Activated T-cell treated with anti-CD3 and anti-CD28 coated beads, Interleukin-2, amount 50 U/mL, for 1 hour (primary cell): ENCODE results near the gene MAML3.

Experiments
- DNase-seq: peaks from one replicate; pipeline ENCODE4 v3.0.0-alpha.2; 2020

MAML3 gene

DNA sequence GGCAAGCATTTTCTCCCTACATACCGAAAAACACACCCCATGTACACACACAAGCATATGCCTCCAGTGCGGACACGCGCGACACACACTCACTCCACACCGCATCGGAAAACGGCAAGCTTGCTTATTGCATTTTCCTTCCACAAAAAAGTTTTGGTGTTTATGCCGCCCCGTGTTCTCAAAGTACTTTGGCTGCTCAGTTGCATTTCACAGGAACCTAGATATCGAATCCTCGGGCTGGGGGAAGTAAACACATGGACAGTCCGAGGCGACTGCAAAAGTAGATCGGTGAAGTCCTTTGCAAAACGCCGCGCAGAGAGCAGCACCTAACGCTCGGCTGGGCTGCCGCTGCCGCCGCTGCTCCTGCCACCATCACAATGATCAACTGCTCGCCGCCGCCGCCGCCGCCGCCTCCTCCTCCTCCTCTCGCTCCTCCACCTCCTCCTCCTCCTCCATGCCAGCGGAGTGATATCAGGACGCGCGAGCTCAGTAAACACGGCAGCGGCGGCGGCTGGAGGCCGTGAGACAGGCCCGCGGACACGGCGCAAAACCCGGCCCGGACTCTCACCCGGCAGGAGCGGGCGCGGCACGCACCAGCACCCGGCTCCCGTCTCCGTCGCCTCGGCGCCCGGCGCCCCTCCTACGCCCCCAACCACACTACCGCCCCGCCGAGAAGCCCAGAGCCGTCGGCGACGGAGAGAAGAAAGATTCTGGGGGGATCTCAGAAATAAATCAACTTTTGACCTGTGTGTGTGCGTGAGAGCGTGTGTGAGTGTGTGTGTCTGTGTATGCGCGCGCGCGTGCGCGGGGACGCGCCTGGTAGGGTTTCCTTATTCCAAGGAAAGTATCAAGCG is at the start of gene MAML3:
Gene MAML3, minus strand, starts transcription at position 467 of the 854 bp plus-strand sequence. CDS start 857 bp downstream, outside the sequence.
- peak; percentile 84 for DNase-seq

DNA sequence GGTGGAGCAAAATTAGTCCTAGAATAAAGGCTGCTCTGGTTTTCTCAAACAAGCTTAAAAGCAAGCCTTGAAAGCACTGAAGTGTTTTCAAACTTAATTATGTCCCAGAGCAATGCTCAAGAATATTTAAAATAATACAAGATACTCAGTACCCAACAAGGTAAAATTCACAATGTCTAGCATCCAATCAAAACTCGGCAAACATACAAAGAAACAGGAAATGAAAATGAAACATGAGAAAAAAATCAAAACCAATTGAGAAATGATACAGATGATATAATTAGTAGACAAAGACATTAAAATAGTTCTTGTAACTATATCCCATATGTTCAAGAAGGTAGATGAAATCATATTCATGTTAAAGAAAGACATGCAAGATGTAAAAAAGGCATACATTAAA is 45.0 kb upstream of the MAML3 start:
- DNase-seq: no peak

DNA sequence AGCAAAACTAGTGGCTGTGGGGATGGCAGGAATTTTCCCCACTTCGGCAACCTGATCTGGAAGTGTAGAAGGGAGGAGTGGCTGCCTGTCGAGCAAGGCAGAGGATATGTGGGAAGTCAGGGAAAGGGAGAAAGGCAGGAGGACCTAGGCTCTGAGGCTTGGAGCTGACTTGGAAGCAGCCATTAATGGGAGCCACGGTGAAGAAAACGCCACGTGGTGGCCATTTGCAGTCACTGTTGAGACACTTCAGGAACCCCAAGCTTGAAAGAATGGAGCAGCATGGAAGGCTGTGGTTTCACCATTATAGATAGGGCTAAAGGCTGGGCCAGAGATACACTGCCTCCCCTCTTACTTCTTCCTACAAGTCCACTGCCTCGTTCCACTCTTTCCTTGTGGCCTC is 41.8 kb upstream of the MAML3 start:
- DNase-seq: no peak

DNA sequence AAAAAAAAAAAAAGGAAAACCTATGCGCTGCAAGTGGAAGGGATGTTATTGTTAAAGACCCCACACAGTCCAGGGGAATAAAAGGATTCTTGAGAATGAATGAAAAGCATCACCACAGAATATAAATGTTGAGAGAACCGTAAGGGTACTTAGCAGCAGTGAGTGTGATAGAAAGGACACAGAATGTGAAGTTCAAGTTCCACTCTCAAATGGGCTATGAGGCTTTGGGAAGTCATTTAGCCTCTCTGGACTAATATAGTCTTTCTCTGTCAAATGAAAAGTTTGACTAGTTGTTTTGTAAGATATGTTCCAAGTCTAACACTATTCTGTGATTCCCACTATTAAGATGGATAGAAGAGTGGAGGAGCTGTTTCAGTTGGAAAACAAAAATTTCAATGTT is 35.8 kb upstream of the MAML3 start:
- no peak for DNase-seq

DNA sequence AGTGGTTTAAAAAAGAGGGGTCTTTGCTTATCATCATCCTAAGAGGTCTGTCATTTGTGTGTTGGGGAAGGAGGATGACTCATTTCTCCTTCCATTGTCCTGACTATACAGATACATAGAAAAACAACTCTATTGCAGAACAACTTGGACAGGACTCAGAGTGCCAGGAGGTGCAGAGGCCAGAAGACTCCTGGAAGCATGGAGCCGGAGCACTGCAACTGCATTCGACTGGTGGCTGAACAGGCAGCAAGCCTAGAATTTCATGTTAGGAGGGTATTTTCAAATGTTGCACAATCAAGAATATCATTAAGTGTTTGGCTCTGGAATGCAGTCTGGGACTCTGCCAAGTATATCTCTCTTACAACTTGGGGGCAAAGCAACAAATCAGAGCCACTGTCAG is 35.0 kb upstream of the MAML3 start:
- no peak for DNase-seq

DNA sequence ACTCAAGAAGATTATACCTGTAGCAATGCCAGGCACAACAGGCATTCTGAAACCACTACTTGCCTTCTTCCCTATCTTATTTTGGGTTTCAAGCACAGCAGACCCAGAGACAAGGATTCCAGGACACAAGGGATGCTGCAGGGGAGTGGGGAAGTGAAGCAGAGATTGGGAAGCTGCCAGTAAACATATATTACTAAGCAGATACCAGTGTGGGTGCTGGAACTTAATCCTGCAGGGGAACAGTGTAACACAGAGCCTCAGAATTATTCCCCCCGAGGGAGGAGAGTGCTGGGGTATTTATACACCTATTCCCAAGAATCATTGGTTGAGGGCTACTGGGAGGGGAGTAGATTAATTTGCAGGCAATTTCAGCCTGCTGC is 33.3 kb upstream of the MAML3 start:
- DNase-seq: no peak

DNA sequence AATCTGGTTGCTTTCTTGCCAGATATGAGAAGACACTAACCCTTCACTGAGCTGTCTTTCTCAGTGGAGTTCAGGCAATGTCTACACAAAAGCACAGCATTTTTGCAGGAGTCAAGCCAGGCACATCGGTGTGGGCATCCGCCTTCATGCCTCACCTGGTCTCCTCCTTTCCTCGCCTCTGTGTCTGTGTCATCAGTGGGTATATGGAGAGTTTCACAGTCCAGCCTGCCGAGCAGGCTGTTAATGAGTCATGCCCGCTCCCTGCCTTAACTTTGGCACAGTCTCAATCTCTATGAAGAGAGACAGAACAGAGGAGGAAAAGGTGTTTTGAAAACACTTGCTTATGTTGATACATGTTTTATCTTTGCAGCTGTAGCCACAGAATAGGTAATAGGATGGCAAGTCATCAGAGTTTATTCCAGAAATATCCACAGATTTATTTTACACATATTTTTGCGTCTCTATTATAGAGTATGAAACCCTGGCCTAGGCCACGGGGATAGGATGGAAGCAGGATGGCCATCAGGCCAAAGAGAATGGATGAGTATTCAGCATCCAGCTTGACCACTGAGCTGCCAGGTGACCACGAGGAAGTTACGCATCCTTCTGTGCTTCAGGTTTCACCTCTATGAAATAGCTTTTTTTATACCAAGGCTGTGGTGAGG is 32.8 kb upstream of the MAML3 start:
- DNase-seq: no peak

DNA sequence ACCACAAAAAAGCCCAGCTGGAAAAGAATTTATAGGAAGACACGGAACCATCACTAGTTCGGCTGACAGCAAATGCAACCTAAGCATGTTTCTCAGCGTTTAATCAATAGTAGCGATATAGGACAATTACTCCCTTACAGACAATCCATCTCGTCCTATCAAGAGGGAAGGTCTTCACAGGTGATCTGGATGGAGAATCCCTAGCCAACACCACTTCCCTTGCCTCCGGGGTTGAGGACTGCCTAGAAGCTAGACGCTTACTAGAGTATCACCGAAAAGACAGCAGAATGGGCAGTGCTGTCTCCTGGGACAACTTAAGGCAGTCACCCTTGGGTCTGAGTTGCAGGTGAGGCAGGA is 32.1 kb upstream of the MAML3 start:
- no peak for DNase-seq

DNA sequence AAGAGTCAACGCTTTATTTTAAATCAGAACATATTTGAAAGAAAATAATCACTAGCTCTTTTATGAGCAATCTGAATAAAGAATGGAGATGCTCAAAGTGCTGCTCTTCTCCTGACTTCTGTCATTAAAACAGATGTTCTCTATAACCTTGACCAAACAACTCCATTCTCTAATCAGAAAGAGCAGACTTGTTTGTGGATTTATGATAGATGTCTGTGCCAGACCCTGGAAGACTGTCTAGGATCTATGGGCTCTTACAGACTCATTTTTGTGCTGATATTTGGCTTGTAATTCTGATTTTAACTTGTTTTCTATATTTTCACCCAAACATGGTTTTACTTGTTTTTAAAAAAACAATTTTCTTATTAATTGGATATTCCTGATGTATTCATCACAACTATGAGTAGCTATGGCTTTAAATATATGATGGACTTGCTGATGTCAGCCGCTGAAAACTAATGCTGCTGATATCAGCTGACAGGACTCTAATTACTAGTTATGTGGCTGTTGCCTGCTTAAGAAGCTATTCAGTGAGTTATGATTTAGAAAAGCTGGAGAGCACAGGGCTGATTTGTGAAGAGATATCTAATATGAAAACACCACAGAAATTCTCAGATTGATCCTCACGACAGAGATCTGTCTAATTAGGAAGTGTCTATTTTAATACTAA is 31.6 kb upstream of the MAML3 start:
- DNase-seq: no peak

DNA sequence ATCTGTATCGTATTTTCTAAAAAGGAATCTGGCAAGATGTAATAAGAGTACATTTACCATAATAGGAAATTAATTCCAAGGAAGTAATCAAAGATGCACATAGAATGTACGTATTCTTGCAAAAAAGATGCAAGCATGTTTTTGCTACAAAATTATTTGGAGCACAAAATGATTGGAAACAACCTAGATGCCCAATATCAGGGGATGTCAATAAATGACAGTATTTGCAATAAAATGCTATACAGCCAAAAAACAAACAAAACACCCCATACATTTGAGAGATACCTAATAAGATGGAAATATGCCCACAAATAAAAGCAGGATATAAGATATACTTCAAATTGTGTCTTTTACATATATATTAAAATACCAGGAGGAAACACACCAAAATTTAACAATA is 29.3 kb upstream of the MAML3 start:
- DNase-seq: no peak

DNA sequence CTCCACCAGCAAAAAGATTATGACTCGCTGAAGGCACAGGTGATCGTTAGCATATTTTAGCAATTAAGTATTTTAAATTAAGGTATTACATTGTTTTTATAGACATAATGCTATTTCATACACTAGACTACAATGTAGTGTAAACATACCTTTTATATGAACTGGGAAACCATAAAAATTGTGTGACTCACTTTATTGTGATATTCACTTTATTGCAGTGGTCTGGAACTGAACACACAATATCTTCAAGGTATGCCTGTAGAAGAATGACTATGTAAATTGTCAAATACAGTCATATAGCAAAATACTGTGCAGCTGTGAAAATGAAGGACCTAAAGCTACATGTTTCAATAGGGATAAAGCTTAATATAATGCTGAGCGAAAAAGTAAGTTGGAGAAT is 26.6 kb upstream of the MAML3 start:
- no peak for DNase-seq

DNA sequence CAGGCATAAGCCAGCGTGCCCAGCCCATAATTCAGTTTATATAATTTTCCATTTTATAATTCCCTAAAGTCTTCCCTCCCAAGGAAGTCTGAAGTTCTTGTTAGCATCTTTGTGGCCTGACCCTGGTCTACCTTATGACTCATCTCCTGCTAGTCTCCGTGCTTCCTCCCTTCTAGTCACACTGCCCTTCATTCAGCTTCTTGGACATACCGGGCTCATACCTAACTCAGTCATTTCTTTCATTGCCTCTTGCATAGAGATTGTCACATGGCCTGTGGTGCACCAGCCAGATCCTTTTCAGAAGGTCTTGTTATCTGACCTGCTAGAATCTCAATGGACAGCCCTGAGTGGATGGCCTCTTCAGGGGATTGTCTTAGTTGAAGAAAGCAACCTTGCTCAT is 22.8 kb upstream of the MAML3 start:
- DNase-seq: no peak

DNA sequence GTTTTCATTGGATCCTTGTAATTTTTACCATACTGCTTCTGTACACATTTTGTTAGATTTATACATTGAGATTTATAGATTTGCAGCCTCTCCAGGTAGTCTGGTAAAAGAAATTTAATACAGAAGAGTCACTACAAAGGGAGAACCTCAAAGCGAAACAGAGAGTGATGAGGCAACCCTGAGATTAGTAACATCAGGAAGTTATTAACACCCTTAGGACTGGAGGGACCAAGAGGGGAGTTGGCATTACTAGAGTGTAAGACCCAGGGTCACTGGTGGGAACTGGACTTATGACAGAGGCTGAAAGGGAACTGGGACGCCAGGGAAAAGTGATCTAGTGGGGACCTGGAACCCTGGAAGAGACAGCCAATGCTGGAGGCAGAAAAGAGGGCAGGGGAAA is 20.6 kb upstream of the MAML3 start:
- no peak for DNase-seq

DNA sequence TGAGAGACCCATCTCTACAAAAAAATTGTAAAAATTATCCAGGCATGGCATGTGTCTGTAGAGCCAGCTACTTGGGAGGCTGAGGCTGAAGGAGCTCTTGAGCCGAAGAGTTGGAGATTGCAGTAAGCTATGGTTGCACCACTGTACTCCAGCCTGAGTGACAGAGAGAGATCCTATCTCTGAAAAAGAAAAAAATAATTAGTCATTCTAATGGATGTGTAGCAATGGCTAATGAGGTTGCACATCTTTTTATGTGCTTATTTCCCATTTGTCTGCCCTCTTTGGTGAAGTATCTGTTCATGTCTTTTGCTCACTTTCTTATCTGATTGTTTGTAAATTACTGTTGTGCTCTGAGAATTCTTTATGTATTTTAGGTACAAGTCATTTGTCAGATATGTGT is 19.0 kb upstream of the MAML3 start:
- DNase-seq: no peak

DNA sequence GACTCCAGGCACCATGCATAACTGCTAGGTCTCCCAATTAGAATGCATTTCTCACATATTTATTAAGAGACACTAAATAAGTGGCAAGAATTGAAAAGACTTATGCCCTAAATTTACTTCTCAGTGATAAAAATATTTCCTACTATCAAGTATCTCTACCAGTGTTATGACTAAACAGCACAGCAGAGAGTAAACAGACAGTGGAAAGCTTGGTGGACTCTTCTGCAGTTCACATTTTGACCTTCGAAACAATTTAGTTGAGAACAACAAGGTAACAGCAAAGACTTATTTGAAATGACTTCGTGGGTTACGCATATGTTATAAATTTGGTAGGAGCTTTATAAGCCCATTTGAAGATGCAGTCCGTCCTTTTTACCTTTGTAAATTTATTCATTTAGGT is 16.3 kb upstream of the MAML3 start:
- no peak for DNase-seq

DNA sequence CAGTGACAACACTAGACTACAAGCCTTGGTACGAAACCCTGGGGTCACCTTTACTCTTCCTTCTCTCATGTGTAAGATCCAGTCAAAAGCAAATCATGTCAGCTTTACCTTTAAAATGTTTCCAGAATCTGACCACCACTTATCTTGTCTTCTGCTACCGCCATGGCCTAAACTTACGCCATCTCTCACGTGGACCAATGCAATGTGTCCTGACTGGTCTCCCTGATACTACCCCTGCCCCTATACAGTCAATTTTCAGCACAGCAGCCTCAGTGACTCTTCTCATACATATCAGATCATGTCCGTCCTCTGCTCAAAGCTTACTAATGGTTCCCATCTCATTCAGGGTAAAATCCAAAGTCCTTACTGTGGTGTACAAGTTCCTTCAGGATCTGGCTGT is 15.0 kb upstream of the MAML3 start:
- no peak for DNase-seq

DNA sequence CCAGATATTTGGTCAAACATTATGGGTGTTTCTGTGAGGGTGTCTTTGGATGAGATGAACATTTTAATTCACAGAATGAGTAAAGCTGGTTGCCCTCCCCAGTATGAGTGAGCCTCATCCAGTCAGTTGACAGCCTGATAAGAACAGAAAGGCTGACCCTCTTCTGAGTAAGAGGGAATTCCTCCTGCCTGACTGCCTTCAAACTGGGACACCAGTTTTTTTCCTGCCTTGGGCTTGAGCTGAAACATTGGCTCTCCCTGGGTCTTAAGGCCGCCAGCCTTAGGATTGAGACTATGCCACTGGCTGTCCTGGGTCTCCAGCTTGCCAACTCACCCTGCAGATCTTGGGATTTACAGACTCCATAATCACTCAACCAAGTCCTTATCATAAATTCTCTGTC is 14.5 kb upstream of the MAML3 start:
- DNase-seq: no peak

DNA sequence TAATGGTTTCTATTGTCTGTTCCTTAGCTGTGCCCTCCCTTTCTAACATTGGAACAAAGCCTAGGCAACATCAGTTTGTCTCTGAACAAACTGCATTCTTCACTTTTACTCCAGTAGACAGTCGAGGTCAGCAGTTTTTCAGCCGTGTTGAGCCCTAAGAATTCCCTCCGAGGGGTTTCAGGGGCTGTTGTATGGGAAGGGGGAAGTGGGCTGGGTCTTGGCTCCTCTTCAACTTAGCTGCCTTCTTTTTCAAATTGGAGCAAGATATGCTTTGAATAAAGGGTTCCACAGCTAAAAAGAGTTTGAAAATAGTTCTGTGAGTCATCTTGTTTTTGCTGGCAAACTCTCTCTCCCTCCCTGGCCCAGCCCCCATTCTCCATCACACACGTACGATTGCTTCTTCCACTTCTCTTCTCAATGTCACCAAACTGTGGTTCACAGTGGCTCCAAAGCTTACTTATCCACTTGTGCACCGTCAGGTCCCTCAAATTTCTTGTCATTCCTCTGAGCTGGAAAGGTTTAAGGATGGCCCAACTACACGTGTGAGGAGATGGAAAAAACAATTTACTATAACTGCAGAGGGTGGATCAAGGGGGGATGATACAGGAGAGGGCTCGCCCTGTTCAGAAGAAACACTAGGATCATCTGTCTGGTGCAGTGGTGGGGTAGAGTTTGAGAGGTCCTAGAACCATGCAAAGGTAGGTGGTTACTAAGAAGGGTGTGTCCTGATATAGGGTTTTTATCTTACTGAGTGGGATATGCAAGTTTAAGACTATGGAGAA is 9.2 kb upstream of the MAML3 start:
- DNase-seq: no peak

DNA sequence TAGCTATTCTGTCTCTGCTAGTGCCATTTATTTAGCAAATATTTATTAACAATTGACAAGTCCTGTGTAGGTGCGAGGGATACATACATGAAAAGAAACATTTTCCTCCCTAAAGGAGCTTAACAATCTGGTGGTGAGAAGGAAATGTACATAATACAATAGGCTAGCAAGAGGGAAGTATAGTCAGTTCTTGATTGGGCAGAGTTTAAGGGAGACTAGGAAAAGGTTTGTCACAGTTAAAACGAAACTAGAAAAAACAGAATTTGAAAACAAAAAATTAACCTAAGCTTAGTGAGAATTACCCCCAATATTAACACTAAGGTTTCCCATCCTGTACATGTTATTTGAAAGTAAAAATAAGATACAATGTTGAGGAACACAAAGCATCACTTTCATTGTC is 8.6 kb upstream of the MAML3 start:
- no peak for DNase-seq

DNA sequence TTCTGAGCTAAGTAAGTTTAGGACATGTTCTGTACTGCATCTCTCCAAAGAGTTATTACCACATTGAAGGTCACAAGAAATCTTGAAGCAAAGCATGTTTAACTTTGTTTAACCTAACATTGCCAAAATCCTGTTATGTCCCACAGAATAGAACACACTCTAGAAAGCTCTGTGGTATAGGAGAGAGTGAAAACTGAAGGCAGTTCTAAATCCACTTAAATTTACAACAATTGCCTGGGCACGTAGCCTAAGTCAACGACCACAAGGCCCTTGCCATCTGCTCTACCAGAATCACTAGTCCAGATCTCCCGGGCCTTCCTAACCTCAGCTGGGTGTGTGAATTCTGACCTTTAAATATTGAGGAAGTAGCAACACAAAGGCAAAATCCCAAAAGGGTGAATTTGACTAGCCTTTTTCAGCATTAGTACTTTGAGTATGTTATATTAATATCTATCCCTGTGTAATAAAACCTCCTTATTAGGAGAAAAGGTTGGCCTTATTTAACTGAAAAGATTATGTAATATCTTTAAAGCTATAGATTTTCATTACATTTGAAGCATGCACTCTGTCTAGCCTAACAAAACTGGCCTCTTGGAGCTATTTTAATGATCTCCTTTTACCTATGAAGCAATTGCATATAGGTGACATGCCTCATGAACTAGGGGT is 4.5 kb upstream of the MAML3 start:
- DNase-seq: no peak

DNA sequence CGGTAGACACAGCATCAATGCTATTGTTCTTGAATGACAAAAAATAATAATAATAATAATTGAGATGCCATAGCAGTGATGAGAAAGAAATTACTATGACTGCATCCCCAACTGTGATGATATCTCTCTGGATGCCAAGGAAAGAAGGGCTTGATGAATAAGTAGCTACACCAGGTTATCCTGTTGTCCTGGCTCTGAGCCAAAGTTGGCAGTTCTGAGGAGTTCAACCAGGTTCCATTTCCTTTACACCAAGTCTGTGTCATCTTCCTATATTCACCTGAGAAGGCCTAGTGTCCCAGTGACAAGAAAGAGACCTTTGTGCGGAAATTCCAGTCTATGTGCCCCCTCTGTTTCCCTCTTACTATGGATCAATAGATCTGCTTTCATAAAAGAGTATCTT is 3.4 kb upstream of the MAML3 start:
- no peak for DNase-seq

DNA sequence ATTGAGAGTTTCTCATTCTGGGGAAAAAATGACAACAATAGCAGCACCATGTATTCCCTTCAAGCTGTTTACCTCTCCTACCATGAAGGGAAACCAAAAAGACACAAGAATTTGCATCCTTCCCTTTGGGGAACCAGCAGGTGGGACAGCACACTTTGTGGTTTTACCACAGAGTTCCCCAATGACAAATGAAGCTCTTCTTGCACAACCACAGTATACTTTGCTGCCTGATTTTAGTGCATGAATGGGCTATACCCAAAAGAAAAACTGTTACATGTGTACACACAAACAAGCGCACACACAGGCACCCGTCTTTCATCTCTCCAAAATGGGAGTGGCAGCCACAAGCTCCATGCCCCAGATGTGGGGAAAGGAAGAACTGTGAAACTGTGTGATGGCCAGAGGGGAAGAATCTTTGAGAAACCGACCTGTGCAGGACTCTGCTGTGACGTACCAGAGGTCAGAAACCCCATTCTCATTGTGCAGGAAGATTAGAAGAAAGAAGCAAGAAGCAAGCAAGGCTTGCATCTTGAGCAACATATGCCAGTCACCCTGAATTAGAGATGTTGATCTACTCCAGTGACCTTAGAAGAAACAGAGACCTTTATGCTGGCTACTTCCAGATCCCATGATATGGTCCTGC is 2.7 kb upstream of the MAML3 start:
- DNase-seq: no peak

DNA sequence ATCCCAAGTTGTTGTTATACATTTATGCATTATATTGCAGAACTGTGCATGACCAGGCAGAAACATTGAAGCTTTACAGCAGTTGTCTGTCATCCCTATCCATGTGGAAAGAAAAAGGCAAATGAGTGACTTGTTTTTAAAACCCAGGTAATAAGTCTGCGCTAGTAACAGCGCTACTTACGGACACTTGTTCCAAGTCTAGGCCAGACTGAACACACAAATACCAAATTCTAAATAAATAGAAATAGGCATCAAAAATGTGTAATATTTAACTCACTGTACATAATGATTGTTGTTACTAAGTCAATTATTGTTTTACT is 548 bp upstream of the MAML3 start:
- no peak for DNase-seq
